HG03354 (cell line): ENCODE results near the gene HACL1.

Experiments
- ATAC-seq: cut with Tn5 transposase; IDR thresholded peaks from one replicate; pipeline ENCODE4 v1.9.1; 2021; ENCODE audit warnings: mild to moderate bottlenecking; ENCODE audit not compliant: unreplicated experiment, poor library complexity, severe bottlenecking

HACL1 gene

GRCh38 chr3:15585111-15585845 is 16.1 kb downstream of the HACL1 start:
- ATAC-seq, result no peak

GRCh38 chr3:15581471-15582394 is 19.6 kb downstream of the HACL1 start:
- no peak for ATAC-seq

- no peak for ATAC-seq
These were observed 22.3 kb downstream of the HACL1 start for GRCh38 chr3:15579051-15579450.

- no peak for ATAC-seq
These were observed 23.0 kb downstream of the HACL1 start for GRCh38 chr3:15578289-15578867.

GRCh38 chr3:15576475-15576874 is 24.9 kb downstream of the HACL1 start:
- no peak for ATAC-seq

- no peak for ATAC-seq
These were observed 25.9 kb downstream of the HACL1 start for GRCh38 chr3:15575446-15575845.

- ATAC-seq, result no peak
These were observed 29.2 kb downstream of the HACL1 start for GRCh38 chr3:15572138-15572537.

GRCh38 chr3:15563190-15563589 is 38.2 kb downstream of the HACL1 start:
- ATAC-seq, result no peak

GRCh38 chr3:15562560-15562959 is 38.8 kb downstream of the HACL1 start:
- no peak for ATAC-seq

GRCh38 chr3:15558581-15558980 is 42.8 kb downstream of the HACL1 start:
- no peak for ATAC-seq

GRCh38 chr3:15557511-15557946 is 43.8 kb downstream of the HACL1 start:
- peak; percentile 76 for ATAC-seq

- ATAC-seq, result peak; percentile 87
These were observed 44.9 kb downstream of the HACL1 start for GRCh38 chr3:15556512-15556911.

- no peak for ATAC-seq
These were observed 47.6 kb downstream of the HACL1 start for GRCh38 chr3:15553749-15554148.

- ATAC-seq, result no peak
These were observed 49.5 kb downstream of the HACL1 start for GRCh38 chr3:15551902-15552301.

- no peak for ATAC-seq
These were observed 51.5 kb downstream of the HACL1 start for GRCh38 chr3:15549846-15550245.

- no peak for ATAC-seq
These were observed 58.8 kb downstream of the HACL1 start for GRCh38 chr3:15542614-15543013.

GRCh38 chr3:15541371-15541770 is 60.0 kb downstream of the HACL1 start:
- no peak for ATAC-seq

GRCh38 chr3:15539066-15539465 is 62.3 kb downstream of the HACL1 start:
- no peak for ATAC-seq

- ATAC-seq, result no peak
These were observed 63.0 kb downstream of the HACL1 start for GRCh38 chr3:15538345-15538744.

GRCh38 chr3:15536856-15537255 is 64.5 kb downstream of the HACL1 start:
- no peak for ATAC-seq

- no peak for ATAC-seq
These were observed 65.6 kb downstream of the HACL1 start for GRCh38 chr3:15535732-15536131.
